NCI-H226 (cell line): ENCODE data around the gene CXCR3.
"Not testable (repeated sequence)": the region's sequence is repeated elsewhere in the genome, so short reads cannot be mapped to it uniquely, and the experiment has no call there.

Source experiments
- DNase-seq: peaks from one replicate; pipeline ENCODE4 v3.0.0-alpha.2; 2015

Gene CXCR3

GRCh38 chrX:71618303-71618721, at the start of gene CXCR3:
Gene CXCR3, minus strand, starts transcription at chrX:71618511. Its CDS starts 62 bp downstream, at chrX:71618449.
- peak; percentile 46 for DNase-seq

- no peak for DNase-seq
Observed at GRCh38 chrX:71667328-71668247, 49.3 kb upstream of the CXCR3 start, which contains the start of gene LOC101059915. Gene LOC101059915, plus strand, starts transcription at chrX:71667546.

- DNase-seq = no peak
Observed at GRCh38 chrX:71666240-71667223, 48.2 kb upstream of the CXCR3 start.

GRCh38 chrX:71665747-71666146, 47.4 kb upstream of the CXCR3 start:
- DNase-seq = no peak

- DNase-seq = no peak
Observed at GRCh38 chrX:71664889-71665491, 46.7 kb upstream of the CXCR3 start.

- not testable (repeated sequence) for DNase-seq
Observed at GRCh38 chrX:71664202-71664601, 45.9 kb upstream of the CXCR3 start.

GRCh38 chrX:71663238-71663637, 44.9 kb upstream of the CXCR3 start:
- not testable (repeated sequence) for DNase-seq

GRCh38 chrX:71662654-71663053, 44.3 kb upstream of the CXCR3 start:
- DNase-seq = not testable (repeated sequence)

- no peak for DNase-seq
Observed at GRCh38 chrX:71661919-71662318, 43.6 kb upstream of the CXCR3 start.

- no peak for DNase-seq
Observed at GRCh38 chrX:71660562-71661416, 42.5 kb upstream of the CXCR3 start.

- DNase-seq = no peak
Observed at GRCh38 chrX:71659959-71660358, 41.6 kb upstream of the CXCR3 start.

GRCh38 chrX:71659342-71659741, 41.0 kb upstream of the CXCR3 start:
- no peak for DNase-seq

- no peak for DNase-seq
Observed at GRCh38 chrX:71657267-71657666, 39.0 kb upstream of the CXCR3 start.

- DNase-seq = no peak
Observed at GRCh38 chrX:71653344-71653743, 35.0 kb upstream of the CXCR3 start.

GRCh38 chrX:71652405-71652804, 34.1 kb upstream of the CXCR3 start:
- DNase-seq = no peak

- DNase-seq = no peak
Observed at GRCh38 chrX:71650333-71650969, 32.1 kb upstream of the CXCR3 start.

- not testable (repeated sequence) for DNase-seq
Observed at GRCh38 chrX:71644406-71644805, 26.1 kb upstream of the CXCR3 start.

- DNase-seq = no peak
Observed at GRCh38 chrX:71640002-71640401, 21.7 kb upstream of the CXCR3 start.

- DNase-seq = no peak
Observed at GRCh38 chrX:71638409-71638808, 20.1 kb upstream of the CXCR3 start.

- DNase-seq = no peak
Observed at GRCh38 chrX:71637848-71638247, 19.5 kb upstream of the CXCR3 start.

GRCh38 chrX:71637253-71637618, 18.9 kb upstream of the CXCR3 start:
- DNase-seq = no peak
